ENCODE measurements around the gene TTC21A. TPM values are rescaled to one million over a fixed set of nuclear protein-coding genes. Genes with fewer than 3 reads are reported as not detected.

TTC21A gene
- total RNA-seq, 1 donor from 2014 or later = 3.9 TPM

DNA sequence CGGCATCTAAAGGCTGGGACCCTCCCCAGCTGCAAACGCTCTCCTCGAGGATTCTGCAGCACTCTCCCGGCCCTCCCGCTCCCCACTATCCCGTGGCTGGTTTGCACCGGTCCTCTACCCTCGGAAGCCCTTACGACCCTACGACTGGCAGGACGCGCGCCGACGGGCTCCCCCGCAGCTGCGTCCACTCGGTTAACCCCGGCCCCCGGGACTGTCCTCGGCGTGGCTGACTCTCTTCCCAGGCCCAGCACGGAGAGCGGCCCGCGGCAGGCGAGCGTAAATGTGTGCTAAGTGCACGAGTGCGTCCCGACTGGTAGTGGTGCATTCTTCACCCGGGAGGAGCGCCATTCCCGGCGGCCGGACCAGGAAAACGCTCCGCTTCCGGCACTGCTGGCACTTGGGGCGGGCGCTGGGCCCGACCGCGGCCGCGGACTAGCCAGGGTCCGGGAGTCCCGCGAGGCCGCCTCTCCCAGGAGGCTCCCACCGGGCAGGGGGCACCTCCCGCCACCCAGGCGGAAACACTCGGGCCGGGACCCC is 561 bp upstream of the TTC21A start:
- H4K20me1 ChIP-seq (ENCODE audit: insufficient read depth, low read length) = peaks cover 47% of the 10 kb centered on the region
- peak overlapping the region; percentile 87 for H3K27ac ChIP-seq (ENCODE audit: low read depth, low read length)
- FAIRE-seq = no peak

DNA sequence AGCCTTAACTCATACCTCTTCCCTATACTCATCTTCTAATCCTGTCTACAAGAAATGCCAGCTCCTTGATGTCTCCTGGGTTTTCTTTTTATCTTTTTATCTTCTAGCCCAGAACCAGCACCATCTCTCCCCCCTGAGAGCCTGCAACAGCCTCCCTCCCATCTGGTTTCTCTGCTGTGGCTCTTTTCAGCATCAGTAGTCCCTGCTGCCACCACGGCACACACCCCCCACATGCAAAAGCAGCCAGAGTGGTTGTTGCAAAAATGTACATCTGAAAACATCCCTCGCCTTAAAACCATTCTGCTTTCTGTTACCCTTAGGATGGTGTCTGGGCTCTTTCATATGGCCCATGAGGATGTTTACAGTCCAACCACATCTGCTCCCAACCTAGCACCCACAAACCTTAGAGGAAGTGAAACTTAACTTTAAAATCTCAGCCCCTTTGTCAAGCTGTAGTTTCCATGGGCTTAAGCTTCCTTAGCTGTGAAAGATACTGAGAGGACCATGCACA is 775 bp downstream of the TTC21A start:
- Mint-ChIP-seq H3K27me3 (ENCODE audit: low read depth, unreplicated experiment) (peaks cover 6% of the 10 kb centered on the region), H3K4me1 (ENCODE audit: low read depth, unreplicated experiment) (peaks cover 13% of the 10 kb centered on the region), H3K4me3 (ENCODE audit: unreplicated experiment) (peak overlapping the region; percentile 90), H3K27ac (ENCODE audit: unreplicated experiment) (peak overlapping the region; percentile 83), H3K9me3 (ENCODE audit: unreplicated experiment) (peaks cover 1% of the 10 kb centered on the region), H3K36me3 (ENCODE audit: low read depth, unreplicated experiment) (peaks cover 6% of the 10 kb centered on the region)
- Histone ChIP-seq H3K9ac (ENCODE audit: low read length) (peak overlapping the region; percentile 93), H3K4me2 (ENCODE audit: low read length) (peak overlapping the region; percentile 96), H3K4me1 (ENCODE audit: insufficient read depth, low read length) (peaks cover 17% of the 10 kb centered on the region), H3K4me3 (ENCODE audit: insufficient read depth, low read depth, low read length) (peak overlapping the region; percentile 92), H4K20me1 (ENCODE audit: insufficient read depth, low read length) (peaks cover 34% of the 10 kb centered on the region), H3K27ac (ENCODE audit: low read depth, low read length) (peak overlapping the region; percentile 87), H3K9me3 (ENCODE audit: insufficient read depth, low read depth, low read length) (no peaks in the 10 kb centered on the region), H3K27me3 (ENCODE audit: insufficient read depth, low read length) (no peaks in the 10 kb centered on the region), H2AFZ (ENCODE audit: low read depth, low read length) (peak overlapping the region; percentile 97), H3K79me2 (ENCODE audit: insufficient read depth, low read length) (peaks cover 41% of the 10 kb centered on the region), H3K36me3 (ENCODE audit: insufficient read depth, low read length) (no peaks in the 10 kb centered on the region)
- TF ChIP-seq EZH2 (IDR thresholded peaks at IDR 0.05; ENCODE audit: insufficient read depth, low read length) = no peak
- TF ChIP-seq, protein P1, sequence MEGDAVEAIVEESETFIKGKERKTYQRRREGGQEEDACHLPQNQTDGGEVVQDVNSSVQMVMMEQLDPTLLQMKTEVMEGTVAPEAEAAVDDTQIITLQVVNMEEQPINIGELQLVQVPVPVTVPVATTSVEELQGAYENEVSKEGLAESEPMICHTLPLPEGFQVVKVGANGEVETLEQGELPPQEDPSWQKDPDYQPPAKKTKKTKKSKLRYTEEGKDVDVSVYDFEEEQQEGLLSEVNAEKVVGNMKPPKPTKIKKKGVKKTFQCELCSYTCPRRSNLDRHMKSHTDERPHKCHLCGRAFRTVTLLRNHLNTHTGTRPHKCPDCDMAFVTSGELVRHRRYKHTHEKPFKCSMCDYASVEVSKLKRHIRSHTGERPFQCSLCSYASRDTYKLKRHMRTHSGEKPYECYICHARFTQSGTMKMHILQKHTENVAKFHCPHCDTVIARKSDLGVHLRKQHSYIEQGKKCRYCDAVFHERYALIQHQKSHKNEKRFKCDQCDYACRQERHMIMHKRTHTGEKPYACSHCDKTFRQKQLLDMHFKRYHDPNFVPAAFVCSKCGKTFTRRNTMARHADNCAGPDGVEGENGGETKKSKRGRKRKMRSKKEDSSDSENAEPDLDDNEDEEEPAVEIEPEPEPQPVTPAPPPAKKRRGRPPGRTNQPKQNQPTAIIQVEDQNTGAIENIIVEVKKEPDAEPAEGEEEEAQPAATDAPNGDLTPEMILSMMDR (IDR thresholded peaks at IDR 0.05; ENCODE audit: insufficient read depth, low read depth, low read length) = no peak
- FAIRE-seq (no peak), DNase-seq (ENCODE audit: low read depth) (no peak)

More for the DNA sequence above, 561 bp upstream of the TTC21A start:
- peak; percentile 44 for DNase-seq (ENCODE audit: low read depth)
- Histone ChIP-seq H3K27me3 (ENCODE audit: insufficient read depth, low read length) (no peaks in the 10 kb centered on the region), H3K36me3 (ENCODE audit: insufficient read depth, low read length) (no peaks in the 10 kb centered on the region), H3K4me3 (ENCODE audit: insufficient read depth, low read depth, low read length) (peak overlapping the region; percentile 92), H3K4me1 (ENCODE audit: insufficient read depth, low read length) (peaks cover 17% of the 10 kb centered on the region), H3K4me2 (ENCODE audit: low read length) (peak overlapping the region; percentile 96), H3K9me3 (ENCODE audit: insufficient read depth, low read depth, low read length) (no peaks in the 10 kb centered on the region), H3K79me2 (ENCODE audit: insufficient read depth, low read length) (peaks cover 54% of the 10 kb centered on the region), H2AFZ (ENCODE audit: low read depth, low read length) (peak overlapping the region; percentile 97), H3K9ac (ENCODE audit: low read length) (peak overlapping the region; percentile 93)
- H3K4me1 Mint-ChIP-seq (ENCODE audit: low read depth, unreplicated experiment) = peaks cover 13% of the 10 kb centered on the region
- H3K27ac Mint-ChIP-seq (ENCODE audit: unreplicated experiment) = peak overlapping the region; percentile 90
- peak overlapping the region; percentile 97 for H3K4me3 Mint-ChIP-seq (ENCODE audit: unreplicated experiment)
- peaks cover 6% of the 10 kb centered on the region for H3K27me3 Mint-ChIP-seq (ENCODE audit: low read depth, unreplicated experiment)
- no peak for TF ChIP-seq EZH2 (IDR thresholded peaks at IDR 0.05; ENCODE audit: insufficient read depth, low read length)
- TF ChIP-seq, protein P1 (IDR thresholded peaks at IDR 0.05; ENCODE audit: insufficient read depth, low read depth, low read length) = no peak
- peaks cover 1% of the 10 kb centered on the region for H3K9me3 Mint-ChIP-seq (ENCODE audit: unreplicated experiment)
- H3K36me3 Mint-ChIP-seq (ENCODE audit: low read depth, unreplicated experiment) = peaks cover 3% of the 10 kb centered on the region

DNA sequence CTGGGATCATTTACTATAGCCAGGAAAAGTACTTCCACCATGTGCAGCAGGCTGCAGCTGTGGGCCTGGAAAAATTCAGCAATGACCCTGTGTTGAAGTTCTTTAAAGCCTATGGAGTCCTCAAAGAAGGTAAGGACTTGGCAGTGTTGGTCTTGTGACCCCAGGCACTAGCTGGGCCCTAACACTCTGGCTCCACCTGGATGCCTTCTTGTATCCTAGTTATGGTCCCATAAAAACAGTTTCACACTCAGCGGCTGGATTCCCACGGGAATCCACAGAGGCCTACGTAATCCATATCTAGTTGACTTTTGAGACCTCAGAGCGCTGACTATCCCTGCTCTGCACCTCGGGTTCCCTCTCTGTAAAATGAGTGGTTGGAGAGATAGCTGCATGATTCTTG is 1.6 kb downstream of the TTC21A start:
- H3K36me3 Mint-ChIP-seq (ENCODE audit: low read depth, unreplicated experiment) = peaks cover 6% of the 10 kb centered on the region
- Histone ChIP-seq H3K4me3 (ENCODE audit: insufficient read depth, low read depth, low read length) (no peak overlapping the region), H2AFZ (ENCODE audit: low read depth, low read length) (no peak overlapping the region), H3K9ac (ENCODE audit: low read length) (no peak overlapping the region), H3K27me3 (ENCODE audit: insufficient read depth, low read length) (no peaks in the 10 kb centered on the region), H3K36me3 (ENCODE audit: insufficient read depth, low read length) (no peaks in the 10 kb centered on the region), H3K27ac (ENCODE audit: low read depth, low read length) (no peak overlapping the region), H3K4me2 (ENCODE audit: low read length) (no peak overlapping the region), H3K4me1 (ENCODE audit: insufficient read depth, low read length) (peaks cover 17% of the 10 kb centered on the region), H4K20me1 (ENCODE audit: insufficient read depth, low read length) (peaks cover 25% of the 10 kb centered on the region), H3K9me3 (ENCODE audit: insufficient read depth, low read depth, low read length) (no peaks in the 10 kb centered on the region), H3K79me2 (ENCODE audit: insufficient read depth, low read length) (peaks cover 33% of the 10 kb centered on the region)
- FAIRE-seq = no peak
- peaks cover 13% of the 10 kb centered on the region for H3K4me1 Mint-ChIP-seq (ENCODE audit: low read depth, unreplicated experiment)
- H3K4me3 Mint-ChIP-seq (ENCODE audit: unreplicated experiment) = peak overlapping the region; percentile 90
- TF ChIP-seq, protein P1 (IDR thresholded peaks at IDR 0.05; ENCODE audit: insufficient read depth, low read depth, low read length) = no peak
- no peak for TF ChIP-seq EZH2 (IDR thresholded peaks at IDR 0.05; ENCODE audit: insufficient read depth, low read length)
- no peak overlapping the region for H3K27ac Mint-ChIP-seq (ENCODE audit: unreplicated experiment)
- no peak for DNase-seq (ENCODE audit: low read depth)
- H3K27me3 Mint-ChIP-seq (ENCODE audit: low read depth, unreplicated experiment) = peaks cover 6% of the 10 kb centered on the region
- H3K9me3 Mint-ChIP-seq (ENCODE audit: unreplicated experiment) = peaks cover 1% of the 10 kb centered on the region

Measured in astrocyte (in vitro differentiated cells and primary cell).